SH-SY5Y (cell line): Measurements from ENCODE around the gene SORT1.

ENCODE experiments used
- GATA2 ChIP-seq: IDR thresholded peaks from 2 replicates; pipeline ENCODE4 v1.6.1; 2011; ENCODE audit warnings: mild to moderate bottlenecking, low read depth, low read length
- GATA3 ChIP-seq: IDR thresholded peaks from 2 replicates; pipeline ENCODE4 v1.6.1; 2011; ENCODE audit warnings: low read depth, mild to moderate bottlenecking, low read length, moderate library complexity

Gene SORT1

GRCh38 chr1:109290137-109290536 lies 107.6 kb downstream of the SORT1 start:
- TF ChIP-seq GATA2 (no peak), GATA3 (no peak)

DNA sequence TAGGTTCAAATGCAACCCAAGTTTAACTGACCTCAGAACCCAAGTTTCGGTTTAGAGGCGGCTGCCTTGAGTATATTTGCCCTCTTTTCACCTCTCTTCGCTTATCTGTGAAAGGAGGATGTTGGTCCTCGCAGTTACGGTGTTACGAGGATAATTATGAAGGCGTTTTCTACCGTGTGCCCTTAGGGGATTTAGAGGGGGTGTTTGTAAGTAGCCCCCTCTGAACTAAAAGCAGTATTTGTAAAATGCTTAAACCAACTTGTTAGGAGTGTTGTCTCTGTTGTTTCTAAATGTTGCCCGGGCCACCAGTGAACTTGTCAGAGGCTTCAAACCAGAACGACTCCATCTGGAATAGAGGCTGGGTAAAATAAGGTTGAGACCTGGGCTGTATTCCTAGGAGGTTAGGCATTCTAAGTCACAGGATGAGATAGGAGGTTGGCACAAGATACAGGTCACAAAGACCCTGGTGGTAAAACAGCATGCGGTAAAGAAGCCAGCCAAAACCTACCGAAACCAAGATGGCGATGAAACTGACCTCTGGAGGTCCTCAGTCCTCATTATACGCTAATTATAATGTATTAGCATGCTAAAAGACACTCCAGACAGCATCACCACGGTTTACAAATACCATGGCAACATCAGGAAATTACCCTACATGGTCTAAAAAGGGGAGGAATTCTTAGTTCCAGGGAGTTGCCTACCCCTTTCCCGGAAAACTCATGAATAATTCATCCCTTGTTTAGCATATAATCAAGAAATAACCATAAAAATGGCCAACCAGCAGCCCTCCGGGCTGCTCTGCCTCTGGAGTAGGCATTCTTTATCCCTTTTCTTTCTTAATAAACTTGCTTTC lies 113.7 kb downstream of the SORT1 start:
- TF ChIP-seq GATA3 (no peak), GATA2 (no peak)

GRCh38 chr1:109282952-109283747 lies 114.6 kb downstream of the SORT1 start, which contains the start of gene PSRC1:
PSRC1 (minus strand) TSS chr1:109283145.
- no peak for TF ChIP-seq GATA2

DNA sequence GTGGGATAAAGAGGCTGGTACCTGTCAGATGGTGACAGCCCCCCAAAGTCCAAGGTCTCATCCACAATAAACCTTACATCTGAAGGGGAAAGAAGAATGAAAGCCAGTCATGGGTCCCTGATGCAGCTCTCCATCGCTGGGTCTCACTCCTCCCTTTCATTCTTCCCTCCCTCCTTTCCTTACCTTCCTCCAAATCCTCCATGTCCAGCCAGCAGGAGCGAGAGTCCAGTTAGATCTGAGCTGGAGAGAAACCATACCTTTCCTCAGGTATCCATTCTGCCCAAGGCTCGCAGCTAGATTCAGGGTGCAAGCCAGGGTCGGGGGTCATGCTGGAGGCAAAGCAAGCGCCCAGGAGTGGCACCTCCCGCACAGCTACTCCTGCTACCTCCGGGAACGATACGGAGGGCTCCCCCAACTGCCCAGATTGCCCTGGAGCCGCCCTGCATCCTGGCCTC lies 115.2 kb downstream of the SORT1 start:
- TF ChIP-seq GATA3 (no peak), GATA2 (no peak)

DNA sequence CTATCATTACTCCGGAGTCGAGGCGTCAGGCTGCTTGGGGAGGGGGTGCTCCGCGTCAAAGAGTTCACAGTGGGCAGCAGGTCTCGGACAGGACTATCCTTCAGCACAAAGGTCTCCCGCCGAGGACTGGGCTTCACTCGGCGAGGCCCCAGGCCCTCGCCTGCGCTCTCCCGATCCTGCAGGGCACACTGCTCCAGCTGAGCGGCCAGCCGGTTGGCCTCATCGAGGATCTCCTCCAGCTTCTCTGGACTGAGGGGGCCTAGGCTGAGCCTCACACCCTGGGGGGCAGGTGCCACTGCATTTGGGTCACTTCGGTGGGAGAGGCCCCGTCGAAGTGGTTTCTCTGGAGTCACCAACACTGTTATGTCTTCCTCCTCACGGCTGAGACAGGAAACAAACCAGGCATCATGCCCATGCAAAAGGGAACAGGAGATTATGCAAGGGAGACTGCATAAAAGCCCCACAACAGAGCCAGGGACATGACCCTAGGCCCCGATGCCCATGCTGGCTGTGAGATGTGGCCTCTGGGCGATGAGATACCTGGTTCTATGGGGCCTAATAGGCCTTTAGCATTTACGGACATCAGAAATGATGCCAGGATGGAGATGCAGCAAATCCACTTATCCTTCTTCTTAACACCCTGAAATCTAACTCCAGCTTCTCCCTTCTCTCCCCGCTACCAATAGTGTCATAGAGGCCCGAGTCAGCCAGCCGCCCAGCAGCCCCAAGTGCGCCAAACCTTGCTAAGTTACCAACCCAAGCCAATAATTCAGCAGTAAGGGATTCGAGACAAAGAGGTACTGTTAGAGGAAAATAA lies 115.8 kb downstream of the SORT1 start:
- TF ChIP-seq GATA3: no peak
- TF ChIP-seq GATA2: no peak

DNA sequence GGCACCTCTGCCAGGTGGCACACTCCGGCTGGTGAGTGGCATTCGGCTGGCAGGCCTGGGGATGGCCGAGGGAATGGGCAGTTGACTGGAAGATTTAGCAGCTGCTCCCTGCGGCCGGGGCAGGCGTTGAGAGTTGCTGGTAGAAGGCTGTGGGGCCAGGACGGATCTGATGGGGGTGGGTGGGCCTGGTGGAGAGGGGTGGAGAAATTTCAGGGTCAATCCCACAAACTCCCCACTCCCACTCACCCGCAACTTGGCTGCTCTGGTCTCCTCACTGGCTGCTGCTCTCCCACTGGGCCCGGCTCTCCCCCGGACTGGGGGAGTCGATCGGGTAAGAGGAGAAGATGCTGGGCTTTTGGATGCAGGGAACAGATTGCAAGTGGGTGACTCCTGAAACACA lies 116.9 kb downstream of the SORT1 start:
- no peak for TF ChIP-seq GATA3
- no peak for TF ChIP-seq GATA2

DNA sequence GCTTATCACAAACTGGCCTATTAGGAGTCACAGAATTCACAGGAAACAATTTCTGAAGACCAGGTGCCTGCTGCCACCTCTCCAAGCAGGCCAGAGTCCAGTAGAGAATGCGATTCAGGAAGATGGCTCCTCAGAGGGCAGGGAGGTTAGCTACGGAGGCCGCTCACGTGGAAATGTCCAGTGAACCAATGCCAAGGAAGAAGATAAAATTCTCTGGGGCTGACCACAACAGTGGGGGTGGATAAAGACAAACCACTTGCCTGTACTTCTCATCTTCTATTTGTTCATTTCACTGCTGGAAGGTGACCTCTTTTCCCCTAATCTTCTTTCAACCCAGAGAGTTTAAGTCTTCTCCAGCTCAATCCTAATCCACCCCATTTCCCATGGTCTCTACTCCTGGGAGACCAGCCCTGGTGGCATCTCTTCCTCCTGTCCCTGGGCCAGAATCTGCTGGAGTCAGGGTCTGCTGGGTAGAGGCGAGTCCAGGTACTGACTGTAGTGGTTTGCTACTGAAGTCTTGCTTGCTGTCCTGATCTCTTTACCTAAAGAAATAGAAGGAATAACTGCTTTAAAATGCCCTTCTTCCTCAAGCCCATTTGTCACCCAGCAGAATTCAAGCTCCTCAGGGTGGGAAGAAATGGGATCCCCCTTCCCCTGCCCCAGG lies 118.0 kb downstream of the SORT1 start:
- TF ChIP-seq GATA2 (no peak), GATA3 (no peak)

DNA sequence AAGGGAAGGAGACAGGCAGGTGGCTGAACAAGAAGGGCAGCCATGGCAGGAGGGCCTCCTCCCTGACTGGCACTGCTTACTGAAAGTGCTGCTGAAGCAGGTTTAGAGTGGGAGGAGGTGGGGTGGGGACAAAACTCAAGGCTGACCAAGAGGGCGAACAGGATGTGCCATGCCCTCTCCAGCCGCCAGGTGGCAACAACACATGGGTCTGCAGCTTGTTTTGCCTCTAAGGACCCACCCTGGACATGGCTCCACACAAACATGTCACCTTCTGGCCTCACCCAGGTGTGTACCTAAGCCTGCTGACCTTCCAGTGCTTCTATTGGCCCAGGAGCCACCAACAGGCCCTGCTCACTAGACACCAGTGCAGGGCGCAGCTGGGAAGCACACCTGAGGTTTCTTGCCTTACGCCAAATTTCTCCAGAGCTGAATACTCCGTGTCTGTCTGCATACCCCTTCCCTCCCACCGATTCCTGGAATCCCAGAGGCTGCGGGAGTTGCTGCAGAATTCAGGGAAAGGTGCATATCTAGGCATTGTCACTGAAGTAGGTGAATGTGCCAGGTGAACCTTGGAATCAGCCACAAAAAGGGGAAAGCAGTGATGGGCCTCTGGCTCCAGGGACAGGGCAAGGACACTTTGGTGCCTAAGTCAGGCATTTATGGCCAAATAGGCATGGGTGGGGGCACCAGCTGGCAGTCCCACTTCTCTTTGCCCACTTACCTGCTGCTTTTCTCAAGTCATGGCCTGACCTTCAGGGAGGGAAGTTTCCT lies 120.1 kb downstream of the SORT1 start:
- no peak for TF ChIP-seq GATA2
- no peak for TF ChIP-seq GATA3

DNA sequence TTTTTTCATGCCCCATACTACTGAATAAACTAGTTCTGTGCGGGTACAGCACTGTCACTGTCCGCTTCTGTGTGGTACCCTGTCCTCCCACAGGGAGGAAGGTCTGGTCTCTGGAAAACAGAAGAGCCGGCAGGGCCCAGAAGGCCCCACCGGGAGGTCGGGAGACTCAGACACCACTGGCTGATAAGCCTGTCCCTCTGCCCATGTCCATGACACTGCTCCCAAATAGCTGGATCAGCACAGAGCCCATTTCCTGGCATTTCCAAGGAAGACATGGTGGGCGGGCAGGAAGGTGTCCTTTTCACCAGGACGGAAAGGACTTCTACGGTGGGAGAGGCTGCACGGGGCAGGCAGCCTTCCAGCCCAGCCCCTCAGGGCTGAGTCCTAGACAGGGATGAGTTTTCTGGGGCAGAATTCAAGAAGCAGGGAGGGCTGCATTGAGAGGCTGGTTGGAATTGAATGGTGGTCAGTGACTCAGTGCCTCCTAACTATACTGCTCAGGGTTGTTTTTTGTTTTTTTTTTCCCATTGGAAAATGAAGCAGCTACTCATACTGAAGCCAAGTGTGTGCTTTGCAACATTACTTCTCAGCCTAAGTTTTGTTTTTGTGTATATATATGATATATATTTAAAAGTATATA lies 121.9 kb downstream of the SORT1 start:
- TF ChIP-seq GATA3 (no peak), GATA2 (no peak)

- TF ChIP-seq GATA2: no peak
- TF ChIP-seq GATA3: no peak
Observed at GRCh38 chr1:109274533-109275476, 122.9 kb downstream of the SORT1 start.

DNA sequence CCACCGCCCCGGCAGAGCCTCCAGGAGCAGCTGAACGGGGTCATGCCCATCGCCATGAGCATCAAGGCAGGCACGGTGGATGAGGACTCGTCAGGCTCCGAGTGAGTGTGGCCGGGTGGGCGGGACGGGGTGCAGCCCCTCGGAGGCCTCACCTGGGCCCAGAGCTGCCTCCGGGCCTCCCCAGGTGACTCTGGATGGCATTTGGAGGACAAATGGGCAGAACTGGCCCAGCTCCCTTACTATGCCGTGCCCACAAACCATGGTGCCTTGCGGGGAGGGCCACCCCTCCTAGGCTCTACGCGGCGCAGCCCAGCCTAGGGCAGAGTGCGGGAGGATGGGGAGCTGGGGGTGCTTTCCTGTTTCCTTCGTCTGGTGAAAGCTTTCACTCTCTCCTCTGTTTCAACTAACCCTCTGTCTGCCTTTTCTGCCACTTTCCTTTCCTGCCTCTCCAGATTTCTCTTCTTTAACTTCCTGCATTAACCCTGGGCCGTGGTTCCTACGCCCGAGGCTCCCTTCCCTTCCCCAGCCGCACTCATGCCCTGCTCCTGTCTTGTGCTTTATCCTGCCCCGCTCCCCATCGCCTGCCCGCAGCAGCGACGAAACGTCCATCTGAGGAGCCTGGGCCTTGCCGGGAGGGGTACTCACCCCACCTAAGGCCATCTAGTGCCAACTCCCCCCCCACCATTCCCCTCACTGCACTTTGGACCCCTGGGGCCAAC lies 124.0 kb downstream of the SORT1 start:
- TF ChIP-seq GATA3: no peak
- TF ChIP-seq GATA2: no peak
